CD4-positive, CD25-positive, alpha-beta regulatory T cell (primary cell): Measurements from ENCODE around the gene FOXC1. TPM values are rescaled to one million over a fixed set of nuclear protein-coding genes. Genes with fewer than 3 reads are reported as not detected.

ENCODE experiments used
- ATAC-seq, 2 donors: fragments of 150-1000 bp; cut with Tn5 transposase; one replicate each; pipeline ENCODE4 v1.10.0; 2021; ENCODE audit warnings: low read depth in 2 of 2, moderate number of reproducible peaks in 2 of 2, moderate library complexity in 1 of 2
- DNase-seq, 3 donors: peaks; one replicate each; pipeline versions ENCODE4 v3.0.0 to v3.0.0-alpha.2; 2012 to 2022; ENCODE audit warnings: mixed read lengths in 1 of 3
- H3K27ac ChIP-seq: one replicate; pipeline ENCODE4 v1.7.0; 2013; ENCODE audit warnings: mild to moderate bottlenecking, low read length; ENCODE audit not compliant: insufficient read depth, poor library complexity, severe bottlenecking
- H3K27me3 ChIP-seq: one replicate; pipeline ENCODE4 v1.7.0; 2013; ENCODE audit warnings: low read length; ENCODE audit not compliant: control insufficient read depth, insufficient read depth
- H3K36me3 ChIP-seq: one replicate; pipeline ENCODE4 v1.7.0; 2013; ENCODE audit warnings: mild to moderate bottlenecking, low read length, moderate library complexity; ENCODE audit not compliant: control insufficient read depth, insufficient read depth
- H3K4me1 ChIP-seq: 2 replicates; pipeline ENCODE4 v1.7.0; 2013; ENCODE audit warnings: mild to moderate bottlenecking, low read length; ENCODE audit not compliant: insufficient read depth, control insufficient read depth, poor library complexity, severe bottlenecking
- H3K4me3 ChIP-seq: one replicate; pipeline ENCODE4 v1.7.0; 2013; ENCODE audit warnings: low read depth, mild to moderate bottlenecking, low read length, moderate library complexity
- H3K9me3 ChIP-seq, 2 experiments: 1 replicate in 1 of 2; 2 replicates in 1 of 2; pipeline ENCODE4 v1.7.0; 2013; ENCODE audit warnings: low read length in 2 of 2, mild to moderate bottlenecking in 1 of 2, moderate library complexity in 1 of 2; ENCODE audit not compliant: control insufficient read depth in 2 of 2
- H3K27ac Mint-ChIP-seq, 3 donors: one replicate each; pipeline ENCODE4 v1.8.0; 2020 to 2022; ENCODE audit warnings: mild to moderate bottlenecking in 3 of 3, mixed read lengths in 3 of 3, moderate library complexity in 2 of 3
- H3K27me3 Mint-ChIP-seq: one replicate; pipeline ENCODE4 v1.8.0; 2022; ENCODE audit warnings: mild to moderate bottlenecking, mixed read lengths
- H3K36me3 Mint-ChIP-seq: one replicate; pipeline ENCODE4 v1.8.0; 2020; ENCODE audit warnings: mixed read lengths
- H3K4me1 Mint-ChIP-seq, 4 donors: one replicate each; pipeline ENCODE4 v1.8.0; 2020 to 2022; ENCODE audit warnings: mixed read lengths in 4 of 4, mild to moderate bottlenecking in 1 of 4
- H3K4me3 Mint-ChIP-seq, 4 donors: one replicate each; pipeline ENCODE4 v1.8.0; 2020 to 2022; ENCODE audit warnings: mild to moderate bottlenecking in 4 of 4, mixed read lengths in 4 of 4, moderate library complexity in 3 of 4
- H3K9me3 Mint-ChIP-seq, 7 donors: one replicate each; pipeline ENCODE4 v1.8.0; 2020 to 2022; ENCODE audit warnings: mixed read lengths in 7 of 7, mild to moderate bottlenecking in 3 of 7, moderate library complexity in 2 of 7
- polyA plus RNA-seq, 4 donors: library from polyadenylated mRNA; unstranded; fragments of 300-500 nt; fragmentation: Illumina TruSeq; gene quantifications; one replicate each; pipeline ENCODE4 v1.2.3, GENCODE V29; 2021
- total RNA-seq: library from RNA; stranded (reverse); gene quantifications from one replicate; pipeline ENCODE4 v1.2.3, GENCODE V29; 2022

FOXC1 gene
- total and polyA plus RNA-seq, 5 donors from 2014 or later: not detected

GRCh38 chr6:1586861-1587450, 22.8 kb upstream of the FOXC1 start:
- Histone ChIP-seq H3K27ac (no peak overlapping the region), H3K4me3 (no peak overlapping the region), H3K4me1 (no peaks in the 10 kb centered on the region), H3K36me3 (no peaks in the 10 kb centered on the region), H3K9me3 (no peaks in the 10 kb centered on the region), H3K27me3 (no peaks in the 10 kb centered on the region)
- Mint-ChIP-seq H3K4me1 (no peaks in the 10 kb centered on the region), H3K27me3 (peaks cover 17% of the 10 kb centered on the region), H3K27ac (no peak overlapping the region), H3K4me3 (no peak overlapping the region), H3K36me3 (no peaks in the 10 kb centered on the region), H3K9me3 (no peaks in the 10 kb centered on the region)
- ATAC-seq (no peak), DNase-seq (no peak)

- DNase-seq (no peak), ATAC-seq (no peak)
- no peak overlapping the region for H3K4me3 ChIP-seq
- Mint-ChIP-seq H3K27me3 (peaks cover 17% of the 10 kb centered on the region), H3K4me1 (no peaks in the 10 kb centered on the region), H3K27ac (no peak overlapping the region), H3K36me3 (no peaks in the 10 kb centered on the region), H3K9me3 (no peaks in the 10 kb centered on the region), H3K4me3 (no peak overlapping the region)
- H3K27ac ChIP-seq: no peak overlapping the region
- H3K27me3 ChIP-seq: no peaks in the 10 kb centered on the region
- no peaks in the 10 kb centered on the region for H3K9me3 ChIP-seq
- no peaks in the 10 kb centered on the region for H3K36me3 ChIP-seq
- H3K4me1 ChIP-seq: no peaks in the 10 kb centered on the region
Observed at GRCh38 chr6:1587546-1587945, 22.2 kb upstream of the FOXC1 start.

- no peaks in the 10 kb centered on the region for H3K27me3 ChIP-seq
- Mint-ChIP-seq H3K4me1 (no peaks in the 10 kb centered on the region), H3K36me3 (no peaks in the 10 kb centered on the region), H3K27me3 (peaks cover 19% of the 10 kb centered on the region), H3K9me3 (no peaks in the 10 kb centered on the region), H3K4me3 (no peak overlapping the region), H3K27ac (no peak overlapping the region)
- DNase-seq (no peak), ATAC-seq (no peak)
- no peaks in the 10 kb centered on the region for H3K9me3 ChIP-seq
- no peak overlapping the region for H3K27ac ChIP-seq
- no peaks in the 10 kb centered on the region for H3K36me3 ChIP-seq
- no peaks in the 10 kb centered on the region for H3K4me1 ChIP-seq
- no peak overlapping the region for H3K4me3 ChIP-seq
Observed at GRCh38 chr6:1587977-1588376, 21.7 kb upstream of the FOXC1 start.

GRCh38 chr6:1589208-1589607, 20.5 kb upstream of the FOXC1 start:
- ATAC-seq: no peak
- no peak overlapping the region for H3K27ac Mint-ChIP-seq
- Histone ChIP-seq H3K9me3 (no peaks in the 10 kb centered on the region), H3K27ac (no peak overlapping the region), H3K36me3 (no peaks in the 10 kb centered on the region), H3K27me3 (no peaks in the 10 kb centered on the region), H3K4me1 (no peaks in the 10 kb centered on the region), H3K4me3 (no peak overlapping the region)
- H3K9me3 Mint-ChIP-seq: no peaks in the 10 kb centered on the region
- H3K4me1 Mint-ChIP-seq: no peaks in the 10 kb centered on the region
- DNase-seq: no peak
- H3K36me3 Mint-ChIP-seq: no peaks in the 10 kb centered on the region
- peaks cover 21% of the 10 kb centered on the region for H3K27me3 Mint-ChIP-seq
- no peak overlapping the region for H3K4me3 Mint-ChIP-seq

- no peak overlapping the region for H3K27ac Mint-ChIP-seq
- H3K27me3 Mint-ChIP-seq: peaks cover 20% of the 10 kb centered on the region
- H3K4me3 Mint-ChIP-seq: no peak overlapping the region
- H3K27ac ChIP-seq: no peak overlapping the region
- H3K4me1 ChIP-seq: no peaks in the 10 kb centered on the region
- ATAC-seq (no peak), DNase-seq (no peak)
- H3K4me1 Mint-ChIP-seq: no peaks in the 10 kb centered on the region
- no peaks in the 10 kb centered on the region for H3K9me3 Mint-ChIP-seq
- no peak overlapping the region for H3K4me3 ChIP-seq
- H3K36me3 Mint-ChIP-seq: no peaks in the 10 kb centered on the region
- no peaks in the 10 kb centered on the region for H3K36me3 ChIP-seq
- H3K27me3 ChIP-seq: no peaks in the 10 kb centered on the region
- no peaks in the 10 kb centered on the region for H3K9me3 ChIP-seq
Observed at GRCh38 chr6:1590580-1590979, 19.1 kb upstream of the FOXC1 start.

GRCh38 chr6:1591243-1591642, 18.5 kb upstream of the FOXC1 start:
- Histone ChIP-seq H3K4me3 (no peak overlapping the region), H3K27me3 (no peaks in the 10 kb centered on the region), H3K36me3 (no peaks in the 10 kb centered on the region), H3K27ac (no peak overlapping the region), H3K9me3 (no peaks in the 10 kb centered on the region), H3K4me1 (peaks cover 4% of the 10 kb centered on the region)
- Mint-ChIP-seq H3K27me3 (peaks cover 26% of the 10 kb centered on the region), H3K36me3 (no peaks in the 10 kb centered on the region), H3K4me1 (peaks cover 0 to 6% (median 4%) of the 10 kb centered on the region in 4 donors), H3K4me3 (no peak overlapping the region), H3K9me3 (no peaks in the 10 kb centered on the region), H3K27ac (no peak overlapping the region)
- ATAC-seq (no peak), DNase-seq (no peak)

GRCh38 chr6:1591926-1592325, 17.8 kb upstream of the FOXC1 start:
- no peak overlapping the region for H3K4me3 Mint-ChIP-seq
- ATAC-seq (no peak), DNase-seq (no peak)
- Histone ChIP-seq H3K27ac (no peak overlapping the region), H3K36me3 (no peaks in the 10 kb centered on the region), H3K4me1 (peaks cover 6% of the 10 kb centered on the region), H3K4me3 (no peak overlapping the region), H3K27me3 (peaks cover 6% of the 10 kb centered on the region), H3K9me3 (no peaks in the 10 kb centered on the region)
- H3K4me1 Mint-ChIP-seq: peaks cover 0 to 7% (median 5%) of the 10 kb centered on the region in 4 donors
- H3K27me3 Mint-ChIP-seq: peaks cover 32% of the 10 kb centered on the region
- H3K36me3 Mint-ChIP-seq: no peaks in the 10 kb centered on the region
- H3K9me3 Mint-ChIP-seq: no peaks in the 10 kb centered on the region
- H3K27ac Mint-ChIP-seq: no peak overlapping the region

GRCh38 chr6:1592852-1593251, 16.9 kb upstream of the FOXC1 start:
- Mint-ChIP-seq H3K9me3 (no peaks in the 10 kb centered on the region), H3K4me3 (no peak overlapping the region), H3K27me3 (peaks cover 41% of the 10 kb centered on the region), H3K36me3 (no peaks in the 10 kb centered on the region), H3K27ac (peak overlapping the region in 1 of 3 donors; percentile 2), H3K4me1 (peaks cover 0 to 7% (median 5%) of the 10 kb centered on the region in 4 donors)
- DNase-seq (no peak), ATAC-seq (no peak)
- no peak overlapping the region for H3K4me3 ChIP-seq
- no peaks in the 10 kb centered on the region for H3K9me3 ChIP-seq
- no peak overlapping the region for H3K27ac ChIP-seq
- no peaks in the 10 kb centered on the region for H3K36me3 ChIP-seq
- H3K4me1 ChIP-seq: peaks cover 6% of the 10 kb centered on the region
- peaks cover 13% of the 10 kb centered on the region for H3K27me3 ChIP-seq
